B cell (primary cell): ENCODE measurements around the gene PNPLA1. TPM values are rescaled to one million over a fixed set of nuclear protein-coding genes. Genes with fewer than 3 reads are reported as not detected.

Experiments used
- ATAC-seq: fragments of 200-7000 bp; cut with Tn5 transposase; one replicate; pipeline ENCODE4 v1.10.0; 2021; ENCODE audit warnings: low read depth, mild to moderate bottlenecking, moderate number of reproducible peaks, moderate library complexity
- CTCF ChIA-PET: fragments of 350-600 bp; sonication (Branson Sonifier 250); formaldehyde crosslinking; loops from one replicate; lab custom pipeline; 2021; ENCODE audit warnings: antibody characterized with exemption, inconsistent platforms; lab: Charles Lee
- POLR2A ChIA-PET: fragments of 350-600 bp; sonication (Branson Sonifier 250); formaldehyde crosslinking; loops from one replicate; lab custom pipeline; 2021; ENCODE audit warnings: antibody characterized with exemption; lab: Charles Lee
- DNase-seq: peaks from one replicate; pipeline ENCODE4 v3.0.0; 2013
- H2AFZ ChIP-seq: 2 replicates; pipeline ENCODE4 v1.6.1; 2012; ENCODE audit warnings: mild to moderate bottlenecking, low read depth, low read length; ENCODE audit not compliant: insufficient read depth, poor library complexity, severe bottlenecking
- H3K27ac ChIP-seq, 2 donors: 1 replicate in 1 of 2; 2 replicates in 1 of 2; pipeline ENCODE4 v1.5.1; 2012 to 2013; ENCODE audit warnings: low read length in 2 of 2, mild to moderate bottlenecking in 2 of 2, moderate library complexity in 1 of 2
- H3K27me3 ChIP-seq, 4 experiments: fragments of 200-600 bp in 1 of 4; sonication (generic) in 1 of 4; replicated peaks in 1 of 4; 1 replicate in 2 of 4; 2 replicates in 2 of 4; pipeline versions ENCODE4 v1.6.1 to v1.7.0; 2013 to 2016; ENCODE audit warnings: low read length in 3 of 4, mild to moderate bottlenecking in 2 of 4, mixed read lengths in 1 of 4, moderate library complexity in 1 of 4; ENCODE audit not compliant: insufficient read depth in 4 of 4, control insufficient read depth in 3 of 4; ENCODE audit errors: control extremely low read depth in 1 of 4
- H3K36me3 ChIP-seq, 2 experiments: replicated peaks in 1 of 2; 1 replicate in 1 of 2; 2 replicates in 1 of 2; pipeline versions ENCODE4 v1.6.1 to v1.7.1; 2013; ENCODE audit warnings: low read length in 1 of 2; ENCODE audit not compliant: insufficient read depth in 2 of 2, control insufficient read depth in 1 of 2; ENCODE audit errors: control extremely low read depth in 1 of 2, extremely low read depth in 1 of 2
- H3K4me1 ChIP-seq, 2 donors: fragments of 200-600 bp in 1 of 2; sonication (generic) in 1 of 2; 1 replicate in 1 of 2; 2 replicates in 1 of 2; pipeline versions ENCODE4 v1.5.1 to v1.6.1; 2013 to 2017; ENCODE audit warnings: low read length in 2 of 2; ENCODE audit not compliant: control insufficient read depth in 2 of 2, insufficient read depth in 2 of 2
- H3K4me2 ChIP-seq: replicated peaks from 2 replicates; pipeline ENCODE3; 2012; ENCODE audit warnings: mild to moderate bottlenecking, low read depth, low read length; ENCODE audit not compliant: poor library complexity, severe bottlenecking
- H3K4me3 ChIP-seq, 5 experiments: fragments of 200-600 bp in 1 of 5; sonication (generic) in 1 of 5; 1 replicate in 3 of 5; 2 replicates in 2 of 5; pipeline versions ENCODE4 v1.5.1 to v1.7.0; 2011 to 2016; ENCODE audit warnings: low read length in 4 of 5, mild to moderate bottlenecking in 4 of 5, low read depth in 2 of 5, control low read depth in 1 of 5, moderate library complexity in 1 of 5; ENCODE audit not compliant: insufficient read depth in 1 of 5; ENCODE audit errors: control extremely low read depth in 1 of 5, extremely low read depth in 1 of 5
- H3K79me2 ChIP-seq: fragments of 200-600 bp; sonication (generic); one replicate; pipeline ENCODE4 v1.6.0; 2016; ENCODE audit warnings: low read length; ENCODE audit not compliant: control insufficient read depth, insufficient read depth
- H3K9ac ChIP-seq: fragments of 200-600 bp; sonication (generic); 2 replicates; pipeline ENCODE4 v1.6.1; 2017; ENCODE audit warnings: mild to moderate bottlenecking, low read length, moderate library complexity
- H3K9me3 ChIP-seq, 3 donors: one replicate each; pipeline versions ENCODE4 v1.6.1 to v1.7.1; 2013; ENCODE audit warnings: low read length in 2 of 3; ENCODE audit not compliant: control insufficient read depth in 2 of 3, insufficient read depth in 1 of 3; ENCODE audit errors: control extremely low read depth in 1 of 3
- H4K20me1 ChIP-seq: 2 replicates; pipeline ENCODE4 v1.6.0; 2012; ENCODE audit warnings: mild to moderate bottlenecking, low read length; ENCODE audit not compliant: insufficient read depth, control insufficient read depth, poor library complexity, severe bottlenecking
- H3K27ac Mint-ChIP-seq: one replicate; pipeline ENCODE4 v1.8.0; 2021; ENCODE audit warnings: mixed read lengths
- H3K27me3 Mint-ChIP-seq: one replicate; pipeline ENCODE4 v1.8.0; 2021; ENCODE audit warnings: mixed read lengths
- H3K4me1 Mint-ChIP-seq: one replicate; pipeline ENCODE4 v1.8.0; 2021; ENCODE audit warnings: mixed read lengths
- H3K4me3 Mint-ChIP-seq: one replicate; pipeline ENCODE4 v1.8.0; 2021; ENCODE audit warnings: mixed read lengths
- H3K9me3 Mint-ChIP-seq: one replicate; pipeline ENCODE4 v1.8.0; 2022; ENCODE audit warnings: mixed read lengths; ENCODE audit not compliant: insufficient read depth
- EZH2 ChIP-seq: IDR thresholded peaks from 2 replicates; pipeline ENCODE4 v1.6.1; 2012; ENCODE audit warnings: borderline replicate concordance, low read depth, mild to moderate bottlenecking, moderate library complexity, low read length; ENCODE audit not compliant: insufficient read depth, poor library complexity, severe bottlenecking
- WGBS: methylation state at CpG from one replicate; pipeline ENCODE4 v1.1.5; 2013; ENCODE audit warnings: missing lambda C conversion rate; ENCODE audit not compliant: insufficient coverage; 5-methylcytosine and 5-hydroxymethylcytosine counted together
- intact Hi-C: fragments of 100-400 bp; cut with micrococcal nuclease; formaldehyde crosslinking; loops from one replicate; pipeline ENCODE4 v1.10.0; 2022
- polyA plus RNA-seq: library from polyadenylated mRNA; depleted of rRNA; stranded (reverse); fragments of >200 nt; gene quantifications from 2 replicates; pipeline ENCODE4 v1.2.3, GENCODE V29; 2012
- total RNA-seq, 2 donors: library from RNA; stranded (reverse); fragments of 120-200 nt in 1 of 2; gene quantifications; 1 replicate in 1 of 2; 2 replicates in 1 of 2; pipeline versions ENCODE4 v1.2.3 to v1.2.4, GENCODE V29; 2013 to 2022
- TF ChIP-seq, protein P1 (sequence below): fragments of 200-600 bp; IDR thresholded peaks from one replicate; pipeline ENCODE4 v1.8.0; 2022; ENCODE audit warnings: antibody characterized with exemption, mild to moderate bottlenecking

PNPLA1 gene
- total and polyA plus RNA-seq, 2 donors (not counting 1 experiment from before 2014, with no cell fraction given): 0.12 TPM; not detected in 1

DNA sequence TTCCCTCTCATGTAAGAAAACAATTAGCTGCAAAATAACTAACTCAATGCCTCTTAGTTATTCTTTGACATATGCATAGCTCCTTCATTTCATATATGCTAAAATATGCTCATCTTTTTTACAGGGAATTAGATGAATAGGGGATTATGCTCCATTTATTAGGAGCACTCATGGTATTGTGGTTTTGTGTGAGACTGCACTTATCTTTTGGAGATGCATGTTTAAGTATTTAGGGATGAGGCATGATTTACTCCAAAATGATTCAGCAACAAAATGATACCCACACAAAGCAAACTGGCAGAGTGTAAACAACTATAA, 58.0 kb downstream of the PNPLA1 start:
- Mint-ChIP-seq H3K9me3 (no peaks in the 10 kb centered on the region), H3K4me1 (peaks cover 2% of the 10 kb centered on the region), H3K4me3 (no peak overlapping the region), H3K27ac (no peak overlapping the region), H3K27me3 (peaks cover 18% of the 10 kb centered on the region)
- Histone ChIP-seq H3K27ac (no peak overlapping the region), H3K36me3 (no peaks in the 10 kb centered on the region), H3K4me1 (no peaks in the 10 kb centered on the region), H3K79me2 (no peaks in the 10 kb centered on the region), H2AFZ (no peak overlapping the region), H3K9ac (no peak overlapping the region), H3K4me2 (no peak overlapping the region), H3K27me3 (peaks cover 0 to 3% (median 0%) of the 10 kb centered on the region in 4 experiments), H3K4me3 (no peak overlapping the region), H4K20me1 (no peaks in the 10 kb centered on the region), H3K9me3 (no peaks in the 10 kb centered on the region)
- TF ChIP-seq, protein P1, sequence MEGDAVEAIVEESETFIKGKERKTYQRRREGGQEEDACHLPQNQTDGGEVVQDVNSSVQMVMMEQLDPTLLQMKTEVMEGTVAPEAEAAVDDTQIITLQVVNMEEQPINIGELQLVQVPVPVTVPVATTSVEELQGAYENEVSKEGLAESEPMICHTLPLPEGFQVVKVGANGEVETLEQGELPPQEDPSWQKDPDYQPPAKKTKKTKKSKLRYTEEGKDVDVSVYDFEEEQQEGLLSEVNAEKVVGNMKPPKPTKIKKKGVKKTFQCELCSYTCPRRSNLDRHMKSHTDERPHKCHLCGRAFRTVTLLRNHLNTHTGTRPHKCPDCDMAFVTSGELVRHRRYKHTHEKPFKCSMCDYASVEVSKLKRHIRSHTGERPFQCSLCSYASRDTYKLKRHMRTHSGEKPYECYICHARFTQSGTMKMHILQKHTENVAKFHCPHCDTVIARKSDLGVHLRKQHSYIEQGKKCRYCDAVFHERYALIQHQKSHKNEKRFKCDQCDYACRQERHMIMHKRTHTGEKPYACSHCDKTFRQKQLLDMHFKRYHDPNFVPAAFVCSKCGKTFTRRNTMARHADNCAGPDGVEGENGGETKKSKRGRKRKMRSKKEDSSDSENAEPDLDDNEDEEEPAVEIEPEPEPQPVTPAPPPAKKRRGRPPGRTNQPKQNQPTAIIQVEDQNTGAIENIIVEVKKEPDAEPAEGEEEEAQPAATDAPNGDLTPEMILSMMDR: no peak
- TF ChIP-seq EZH2: no peak
- DNase-seq: no peak
- ChIA-PET POLR2A (no interaction called here), CTCF (interaction anchor here (1.0 to 1.4 kb wide), 4 partner anchors 9 to 23 kb away, joined by 3 to 6 read pairs (median 3); no protein-coding TSS in a partner anchor)
- intact Hi-C loops: no loop called here
- ATAC-seq: no peak

DNA sequence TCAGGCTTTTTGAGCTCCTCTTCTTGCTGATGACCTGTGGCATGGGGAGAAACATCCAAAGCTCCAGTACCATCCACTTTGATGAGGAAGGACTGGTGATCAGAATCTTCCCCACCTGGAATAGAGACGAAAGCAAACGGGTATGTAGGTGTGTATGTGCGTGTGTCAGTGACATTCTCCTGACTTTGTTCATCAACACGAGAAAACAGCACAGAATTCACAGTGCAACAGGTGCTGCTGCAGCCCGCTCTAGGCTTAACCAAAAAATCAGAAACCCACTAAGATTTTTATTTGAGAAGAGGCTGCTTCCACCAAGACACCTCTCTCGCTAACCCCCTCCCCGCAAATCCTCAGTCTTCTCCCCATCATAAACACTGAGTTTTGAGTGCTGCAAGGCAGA, 58.7 kb downstream of the PNPLA1 start:
- no peak for TF ChIP-seq EZH2
- TF ChIP-seq, protein P1: no peak
- no peak overlapping the region for H3K27ac ChIP-seq
- DNase-seq: no peak
- no peak overlapping the region for H3K4me3 ChIP-seq
- intact Hi-C loops: no loop called here
- peaks cover 0 to 3% (median 0%) of the 10 kb centered on the region in 4 experiments for H3K27me3 ChIP-seq
- no peaks in the 10 kb centered on the region for H3K9me3 ChIP-seq
- no peak overlapping the region for H3K4me3 Mint-ChIP-seq
- no peak overlapping the region for H3K27ac Mint-ChIP-seq
- no peak overlapping the region for H2AFZ ChIP-seq
- no peak overlapping the region for H3K4me2 ChIP-seq
- ChIA-PET CTCF (interaction anchor here (1.2 to 1.4 kb wide), 2 partner anchors 10 to 14 kb away, joined by 3 to 6 read pairs; no protein-coding TSS in a partner anchor), POLR2A (interaction anchor here (0.7 kb wide), 1 partner anchor 350 kb away, joined by 3 read pairs; no protein-coding TSS in a partner anchor)
- no peaks in the 10 kb centered on the region for H3K4me1 ChIP-seq
- peaks cover 2% of the 10 kb centered on the region for H3K4me1 Mint-ChIP-seq
- no peaks in the 10 kb centered on the region for H4K20me1 ChIP-seq
- H3K9ac ChIP-seq: no peak overlapping the region
- H3K9me3 Mint-ChIP-seq: no peaks in the 10 kb centered on the region
- 93% methylated on average over 4 of the region's 7 CpGs for WGBS
- no peak for ATAC-seq
- H3K36me3 ChIP-seq: no peaks in the 10 kb centered on the region
- H3K27me3 Mint-ChIP-seq: peaks cover 21% of the 10 kb centered on the region
- no peaks in the 10 kb centered on the region for H3K79me2 ChIP-seq
